ENCODE results near the gene ROR1.

The ROR1 gene

GRCh38 chr1:63914706-63915105 lies 140.9 kb downstream of the ROR1 start:
- no peak for DNase-seq

GRCh38 chr1:63915121-63915520 lies 141.3 kb downstream of the ROR1 start:
- DNase-seq: no peak

GRCh38 chr1:63916485-63917360 lies 142.9 kb downstream of the ROR1 start:
- DNase-seq: no peak

- no peak for DNase-seq
Measured at GRCh38 chr1:63917571-63918417, 144.0 kb downstream of the ROR1 start.

GRCh38 chr1:63918418-63918945 lies 144.7 kb downstream of the ROR1 start:
- DNase-seq: no peak

- no peak for DNase-seq
Measured at GRCh38 chr1:63920154-63921117, 146.6 kb downstream of the ROR1 start.

- DNase-seq: no peak
Measured at GRCh38 chr1:63921359-63921758, 147.5 kb downstream of the ROR1 start.

GRCh38 chr1:63921802-63922201 lies 148.0 kb downstream of the ROR1 start:
- DNase-seq: no peak

GRCh38 chr1:63922848-63923247 lies 149.0 kb downstream of the ROR1 start:
- no peak for DNase-seq

GRCh38 chr1:63923302-63923701 lies 149.5 kb downstream of the ROR1 start:
- DNase-seq: no peak

- DNase-seq: no peak
Measured at GRCh38 chr1:63924600-63924999, 150.8 kb downstream of the ROR1 start.

- no peak for DNase-seq
Measured at GRCh38 chr1:63928186-63929105, 154.6 kb downstream of the ROR1 start.

GRCh38 chr1:63929106-63929478 lies 155.3 kb downstream of the ROR1 start:
- DNase-seq: no peak

GRCh38 chr1:63931468-63931867 lies 157.7 kb downstream of the ROR1 start:
- DNase-seq: no peak

- DNase-seq: no peak
Measured at GRCh38 chr1:63934697-63935096, 160.9 kb downstream of the ROR1 start.

GRCh38 chr1:63935143-63935542 lies 161.3 kb downstream of the ROR1 start:
- no peak for DNase-seq

- no peak for DNase-seq
Measured at GRCh38 chr1:63935553-63935952, 161.7 kb downstream of the ROR1 start.

GRCh38 chr1:63936276-63936675 lies 162.5 kb downstream of the ROR1 start:
- no peak for DNase-seq

- DNase-seq: no peak
Measured at GRCh38 chr1:63936801-63937200, 163.0 kb downstream of the ROR1 start.

GRCh38 chr1:63937461-63938022 lies 163.7 kb downstream of the ROR1 start:
- DNase-seq: no peak

- no peak for DNase-seq
Measured at GRCh38 chr1:63940440-63940839, 166.6 kb downstream of the ROR1 start.
